Liver (tissue), 9 donors: ENCODE results near the gene SURF2. TPM values are rescaled to one million over a fixed set of nuclear protein-coding genes. Genes with fewer than 3 reads are reported as not detected.

ENCODE experiments used
- DNase-seq: peaks from one replicate; pipeline ENCODE4 v3.0.0-alpha.2; 2017; ENCODE audit warnings: low spot score
- H3K27ac ChIP-seq, 2 donors: one replicate each; pipeline ENCODE4 v1.7.0; 2013; ENCODE audit warnings: inconsistent platforms in 2 of 2, low read length in 2 of 2, control low read depth in 1 of 2, low read depth in 1 of 2, mild to moderate bottlenecking in 1 of 2
- H3K27me3 ChIP-seq, 4 donors: one replicate each; pipeline versions ENCODE4 v1.6.1 to v1.7.0; 2013; ENCODE audit warnings: low read length in 3 of 4, inconsistent platforms in 1 of 4, mild to moderate bottlenecking in 1 of 4, moderate library complexity in 1 of 4; ENCODE audit not compliant: control insufficient read depth in 4 of 4, insufficient read depth in 4 of 4
- H3K36me3 ChIP-seq, 4 donors: one replicate each; pipeline versions ENCODE4 v1.6.1 to v1.7.0; 2013; ENCODE audit warnings: low read length in 3 of 4, mild to moderate bottlenecking in 3 of 4, low read depth in 1 of 4, moderate library complexity in 1 of 4; ENCODE audit not compliant: control insufficient read depth in 4 of 4, insufficient read depth in 3 of 4
- H3K4me1 ChIP-seq, 4 donors: one replicate each; pipeline versions ENCODE4 v1.6.1 to v1.7.0; 2013; ENCODE audit warnings: low read length in 3 of 4, mild to moderate bottlenecking in 3 of 4, moderate library complexity in 1 of 4; ENCODE audit not compliant: control insufficient read depth in 4 of 4, insufficient read depth in 4 of 4
- H3K4me3 ChIP-seq, 3 donors: one replicate each; pipeline versions ENCODE4 v1.6.1 to v1.7.0; 2013; ENCODE audit warnings: low read length in 3 of 3, control low read depth in 1 of 3, low read depth in 1 of 3, mild to moderate bottlenecking in 1 of 3
- H3K9ac ChIP-seq, 2 donors: one replicate each; pipeline ENCODE4 v1.7.0; 2013; ENCODE audit warnings: low read length in 2 of 2, mild to moderate bottlenecking in 2 of 2, moderate library complexity in 2 of 2, control low read depth in 1 of 2, low read depth in 1 of 2
- H3K9me3 ChIP-seq, 4 donors: one replicate each; pipeline versions ENCODE4 v1.6.1 to v1.7.0; 2013; ENCODE audit warnings: low read length in 3 of 4; ENCODE audit not compliant: control insufficient read depth in 4 of 4
- ATF3 ChIP-seq: IDR thresholded peaks from 2 replicates; pipeline ENCODE4 v1.6.1; 2016; ENCODE audit warnings: antibody characterized with exemption
- CTCF ChIP-seq: fragments of 150-350 bp; IDR thresholded peaks from 2 replicates; pipeline ENCODE4 v1.5.1; 2017; ENCODE audit warnings: improper control_type of control experiment, low read depth, low read length; ENCODE audit not compliant: missing input control
- FOXA1 ChIP-seq: IDR thresholded peaks from 2 replicates; pipeline ENCODE4 v1.6.1; 2016; ENCODE audit warnings: antibody characterized with exemption
- FOXA2 ChIP-seq: IDR thresholded peaks from 2 replicates; pipeline ENCODE4 v1.6.1; 2016; ENCODE audit warnings: antibody characterized with exemption
- GABPA ChIP-seq, 2 donors: IDR thresholded peaks in 1 of 2; conservative IDR thresholded peaks in 1 of 2; 2 replicates each; pipeline ENCODE4 v1.6.1; 2016; ENCODE audit warnings: antibody characterized with exemption in 2 of 2, mild to moderate bottlenecking in 1 of 2, moderate library complexity in 1 of 2
- HNF4A ChIP-seq, 2 donors: conservative IDR thresholded peaks; 2 replicates each; pipeline ENCODE4 v1.6.1; 2016; ENCODE audit warnings: antibody characterized with exemption in 2 of 2, mild to moderate bottlenecking in 2 of 2
- HNF4G ChIP-seq: IDR thresholded peaks from 2 replicates; pipeline ENCODE4 v1.6.1; 2016; ENCODE audit warnings: antibody characterized with exemption
- NR2F2 ChIP-seq: IDR thresholded peaks from 2 replicates; pipeline ENCODE4 v1.6.1; 2016; ENCODE audit warnings: antibody characterized with exemption
- RAD21 ChIP-seq, 2 donors: IDR thresholded peaks; 2 replicates each; pipeline ENCODE4 v1.6.1; 2016; ENCODE audit warnings: antibody characterized with exemption in 2 of 2, mild to moderate bottlenecking in 2 of 2
- RXRA ChIP-seq, 2 donors: IDR thresholded peaks; 2 replicates each; pipeline ENCODE4 v1.6.1; 2017 to 2018; ENCODE audit warnings: antibody characterized with exemption in 2 of 2, mild to moderate bottlenecking in 1 of 2
- SP1 ChIP-seq: IDR thresholded peaks from 2 replicates; pipeline ENCODE4 v1.6.1; 2018; ENCODE audit warnings: antibody characterized with exemption, mild to moderate bottlenecking
- TAF1 ChIP-seq: conservative IDR thresholded peaks from 2 replicates; pipeline ENCODE4 v1.6.1; 2016; ENCODE audit warnings: antibody characterized with exemption, mild to moderate bottlenecking
- YY1 ChIP-seq: IDR thresholded peaks from 2 replicates; pipeline ENCODE4 v1.6.1; 2016; ENCODE audit warnings: antibody characterized with exemption, mild to moderate bottlenecking
- ZBTB33 ChIP-seq: IDR thresholded peaks from 2 replicates; pipeline ENCODE4 v1.6.1; 2016; ENCODE audit warnings: antibody characterized with exemption
- WGBS: extraction: QIAGEN DNeasy Blood & Tissue Kit; methylation state at CpG from one replicate; pipeline ENCODE4 v1.1.7; 2013; 5-methylcytosine and 5-hydroxymethylcytosine counted together
- polyA plus RNA-seq, 2 donors: library from polyadenylated mRNA; stranded (reverse) in 1 of 2; unstranded in 1 of 2; fragments of 200-250 nt in 1 of 2; fragments of >200 nt in 1 of 2; fragmentation: Nextera tagmentation in 1 of 2; extraction: Ambion mirVana in 1 of 2; gene quantifications; one replicate each; pipeline versions ENCODE4 v1.2.1 to v1.2.3, GENCODE V29; 2013 to 2015
- total RNA-seq, 2 donors: library from RNA; depleted of rRNA; stranded (reverse); fragments of >200 nt; gene quantifications; one replicate each; pipeline ENCODE4 v1.2.3, GENCODE V29; 2014
- TF ChIP-seq, protein P1 (sequence below): IDR thresholded peaks from 2 replicates; pipeline ENCODE4 v1.6.1; 2016; ENCODE audit warnings: antibody characterized with exemption
- donor health status: healthy.
- donor health status: healthy.
- donor health status: healthy.
- donor health status: healthy.
- donor health status: healthy.

SURF2 gene
- total and polyA plus RNA-seq, 4 donors: 6.0 to 15.8 (median 13.7) TPM

DNA sequence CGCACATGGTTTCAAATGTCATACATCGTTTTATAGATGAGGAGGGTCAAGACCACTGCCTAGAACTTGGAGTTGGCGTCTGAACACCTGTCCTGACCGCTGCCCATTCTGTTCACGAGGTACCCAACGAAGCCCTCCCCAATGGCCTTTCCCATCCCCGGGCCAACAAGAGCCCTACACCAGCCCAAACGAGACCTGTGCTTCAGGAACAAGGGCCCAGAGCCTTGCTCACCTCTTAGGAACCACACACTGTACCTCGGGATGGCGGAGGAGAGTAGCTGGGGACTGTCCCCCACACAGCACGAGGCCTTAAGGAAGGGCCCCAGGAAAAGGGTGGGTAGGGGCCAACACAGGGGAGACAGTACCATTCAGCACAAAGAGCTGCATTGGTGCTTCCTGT, 23.3 kb upstream of the SURF2 start:
- Histone ChIP-seq H3K36me3 (peaks cover 20 to 39% (median 29%) of the 10 kb centered on the region in 4 donors), H3K9me3 (no peaks in the 10 kb centered on the region), H3K27ac (no peak overlapping the region), H3K4me3 (no peak overlapping the region), H3K27me3 (no peaks in the 10 kb centered on the region), H3K4me1 (peaks cover 0 to 26% (median 13%) of the 10 kb centered on the region in 4 donors), H3K9ac (no peak overlapping the region)
- DNase-seq: no peak
- TF ChIP-seq HNF4A (conservative IDR thresholded peaks at IDR 0.05) (no peak), GABPA (IDR thresholded peaks at IDR 0.05 in 1 of 2, conservative IDR thresholded peaks at IDR 0.05 in 1 of 2) (no peak), RAD21 (IDR thresholded peaks at IDR 0.05) (no peak), ZBTB33 (no peak), RXRA (IDR thresholded peaks at IDR 0.05) (no peak), FOXA1 (no peak), YY1 (no peak), HNF4G (no peak), FOXA2 (no peak), TAF1 (no peak), SP1 (no peak), CTCF (no peak), NR2F2 (no peak), ATF3 (no peak)
- TF ChIP-seq, protein P1, sequence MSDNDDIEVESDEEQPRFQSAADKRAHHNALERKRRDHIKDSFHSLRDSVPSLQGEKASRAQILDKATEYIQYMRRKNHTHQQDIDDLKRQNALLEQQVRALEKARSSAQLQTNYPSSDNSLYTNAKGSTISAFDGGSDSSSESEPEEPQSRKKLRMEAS: no peak
- WGBS: 94% methylated on average over 11 of the region's 11 CpGs

GRCh38 chr9:133333566-133333965, 22.8 kb upstream of the SURF2 start:
- no peak overlapping the region for H3K27ac ChIP-seq
- H3K36me3 ChIP-seq: peaks cover 20 to 39% (median 29%) of the 10 kb centered on the region in 4 donors
- peaks cover 0 to 26% (median 13%) of the 10 kb centered on the region in 4 donors for H3K4me1 ChIP-seq
- TF ChIP-seq HNF4A (conservative IDR thresholded peaks at IDR 0.05) (no peak), ATF3 (no peak), HNF4G (no peak), SP1 (no peak), FOXA1 (no peak), ZBTB33 (no peak), GABPA (IDR thresholded peaks at IDR 0.05 in 1 of 2, conservative IDR thresholded peaks at IDR 0.05 in 1 of 2) (no peak), RAD21 (IDR thresholded peaks at IDR 0.05) (no peak), CTCF (no peak), TAF1 (no peak), RXRA (IDR thresholded peaks at IDR 0.05) (no peak)
- TF ChIP-seq, protein P1: no peak
- WGBS: 92% methylated on average over 10 of the region's 10 CpGs
- H3K4me3 ChIP-seq: no peak overlapping the region
- no peaks in the 10 kb centered on the region for H3K27me3 ChIP-seq
- H3K9me3 ChIP-seq: no peaks in the 10 kb centered on the region
- H3K9ac ChIP-seq: no peak overlapping the region
- no peak for DNase-seq
